HG03135 (cell line): ENCODE measurements around the gene VPS13D.
"Not testable (repeated sequence)": the region's sequence is repeated elsewhere in the genome, so short reads cannot be mapped to it uniquely, and the experiment has no call there.

Experiments
- ATAC-seq: cut with Tn5 transposase; IDR thresholded peaks from one replicate; pipeline ENCODE4 v1.9.1; 2021; ENCODE audit warnings: mild to moderate bottlenecking, moderate library complexity; ENCODE audit not compliant: unreplicated experiment

The VPS13D gene

DNA sequence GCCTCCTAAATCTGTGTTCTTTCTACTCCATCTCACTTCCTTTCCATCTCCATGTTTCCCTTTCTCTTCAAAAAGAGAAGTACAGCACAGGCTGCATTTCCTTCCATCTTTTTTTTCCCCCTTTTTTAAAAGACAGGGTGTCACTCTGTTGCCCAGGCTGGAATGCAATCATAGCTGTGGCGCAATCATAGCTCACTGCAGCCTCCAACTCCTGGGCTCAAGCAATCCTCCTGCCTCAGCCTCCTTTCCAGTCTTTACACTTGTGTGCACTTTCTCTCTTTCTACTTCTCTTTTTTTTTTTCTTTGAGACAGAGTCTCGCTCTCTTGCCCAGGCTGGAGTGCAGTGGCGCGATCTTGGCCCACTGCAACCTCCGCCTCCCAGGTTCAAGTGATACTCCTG is 95.1 kb downstream of the VPS13D start:
- not testable (repeated sequence) for ATAC-seq

DNA sequence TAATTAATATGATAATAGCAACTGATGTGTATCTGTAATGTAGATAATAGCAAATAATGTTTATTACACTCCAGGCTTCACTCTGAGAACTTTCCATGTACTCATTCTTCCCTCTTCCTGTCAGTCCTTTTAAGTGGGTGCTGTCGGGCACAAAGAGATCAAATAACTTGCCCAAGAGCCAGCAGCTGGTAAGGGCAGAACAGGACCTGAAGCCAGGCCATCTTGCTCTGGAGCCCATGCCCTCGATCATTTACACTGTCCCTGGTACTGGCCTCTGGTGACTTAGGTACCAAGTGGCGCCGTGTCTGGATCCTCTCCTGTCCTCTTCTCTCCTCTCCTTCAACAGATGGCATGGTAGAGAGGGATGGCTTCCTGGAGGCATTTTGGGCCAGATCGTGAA is 97.2 kb downstream of the VPS13D start:
- no peak for ATAC-seq

DNA sequence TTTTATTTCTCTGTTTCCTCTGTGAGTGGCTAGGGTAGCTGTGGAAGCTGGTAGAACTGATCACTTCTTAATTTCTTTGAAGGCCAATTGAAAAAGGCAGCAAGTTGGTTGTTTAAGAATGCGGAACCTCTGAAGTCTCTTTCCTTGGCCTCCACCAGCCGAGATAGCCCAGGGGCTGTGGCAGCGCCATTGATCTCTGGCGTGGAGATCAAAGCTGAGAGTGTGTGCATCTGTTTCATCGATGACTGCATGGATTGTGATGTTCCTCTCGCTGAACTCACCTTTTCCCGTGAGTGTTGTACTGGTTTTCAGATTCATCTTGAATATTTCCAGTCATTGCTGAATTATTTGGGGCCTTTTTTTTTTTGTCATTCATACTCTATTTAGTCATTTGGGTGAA is 97.7 kb downstream of the VPS13D start:
- ATAC-seq: no peak

DNA sequence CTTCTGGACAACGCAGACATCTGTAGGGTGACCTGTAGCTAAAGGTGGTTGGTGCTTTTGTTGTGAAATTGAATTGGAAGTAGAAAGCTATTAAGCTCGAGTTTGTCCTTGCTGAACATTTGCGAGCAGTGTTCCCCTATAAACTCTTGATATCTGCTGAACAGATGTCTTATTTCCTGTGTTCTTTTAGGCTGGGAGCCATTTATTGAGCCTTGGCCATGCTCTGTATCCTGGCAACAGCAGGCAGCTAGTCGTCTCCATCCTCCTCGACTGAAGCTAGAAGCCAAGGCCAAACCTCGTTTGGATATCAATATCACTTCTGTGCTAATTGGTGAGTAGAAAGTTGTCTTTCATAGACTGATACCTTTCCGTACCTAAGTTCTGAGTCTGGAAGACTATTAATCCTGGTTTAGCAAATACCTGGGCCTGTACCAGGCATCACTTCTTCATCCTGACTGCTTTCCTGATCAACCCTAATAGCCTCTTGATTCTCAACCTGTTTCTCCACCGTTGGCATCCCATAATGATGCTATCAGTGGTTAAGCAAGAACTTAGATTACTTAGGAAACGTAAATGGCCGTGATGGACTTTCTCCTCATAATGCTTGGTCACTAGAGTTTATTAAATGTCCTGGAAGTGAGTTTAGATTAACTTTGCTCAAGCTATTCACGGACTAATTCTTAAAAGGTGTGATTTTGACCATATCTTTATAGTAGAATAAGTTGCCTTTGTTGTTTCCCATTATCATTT is 103.4 kb downstream of the VPS13D start:
- no peak for ATAC-seq

DNA sequence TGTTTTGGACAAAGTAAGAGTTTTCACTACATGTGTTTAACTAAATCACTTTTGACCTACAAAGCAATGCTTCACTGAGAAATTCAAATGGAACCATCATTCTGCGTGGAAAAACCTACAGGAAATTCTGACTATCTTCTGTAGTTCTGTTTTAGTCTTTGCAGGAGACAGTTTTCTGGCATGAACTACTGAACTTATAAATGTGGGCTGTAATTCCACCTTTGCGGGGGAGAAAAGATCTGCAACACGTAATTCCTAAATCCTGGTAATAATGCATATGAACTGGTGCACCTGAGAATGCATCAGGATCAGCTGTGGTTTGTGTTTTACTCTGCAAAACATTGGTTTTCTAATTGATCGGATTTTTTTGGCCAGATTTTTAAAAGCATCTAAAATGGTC is 106.0 kb downstream of the VPS13D start:
- no peak for ATAC-seq

DNA sequence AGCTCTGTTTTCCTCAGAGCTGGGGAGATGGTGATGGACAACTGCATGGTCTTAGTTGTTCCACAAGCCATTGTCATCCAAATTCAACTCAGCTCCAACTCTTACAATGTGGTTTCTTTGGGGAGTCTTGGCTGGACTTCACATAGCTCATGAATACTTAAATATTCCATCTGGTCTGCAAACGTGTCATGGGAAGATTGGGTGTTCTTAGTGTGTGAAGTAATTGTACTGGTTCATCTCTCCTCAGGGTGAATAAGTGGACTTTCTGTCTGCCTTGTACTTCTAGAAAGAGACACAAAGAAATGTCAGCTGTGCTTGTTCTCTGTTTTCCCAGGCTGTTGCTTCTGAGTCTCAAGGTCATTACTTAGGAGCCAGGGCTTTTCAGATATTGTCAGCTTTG is 106.6 kb downstream of the VPS13D start:
- ATAC-seq: no peak

DNA sequence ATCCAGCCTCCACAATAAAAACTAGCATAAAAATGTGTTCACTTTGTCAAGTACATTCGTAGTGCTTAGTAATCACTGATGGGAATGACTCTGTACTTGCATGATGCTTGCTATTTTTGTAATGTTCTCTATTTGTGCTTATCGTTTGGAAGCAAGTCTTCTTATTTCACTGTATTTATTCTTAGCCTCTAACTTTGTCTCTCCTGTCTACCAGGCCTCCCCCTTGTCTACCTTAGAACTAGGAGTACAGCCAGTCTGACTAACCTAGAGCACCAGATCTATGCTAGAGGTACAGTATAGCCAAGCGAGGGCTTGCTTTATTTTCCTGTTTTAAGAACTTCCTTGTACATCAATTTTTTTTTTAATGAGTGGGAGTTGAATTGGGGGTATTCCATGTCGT is 108.2 kb downstream of the VPS13D start:
- no peak for ATAC-seq

DNA sequence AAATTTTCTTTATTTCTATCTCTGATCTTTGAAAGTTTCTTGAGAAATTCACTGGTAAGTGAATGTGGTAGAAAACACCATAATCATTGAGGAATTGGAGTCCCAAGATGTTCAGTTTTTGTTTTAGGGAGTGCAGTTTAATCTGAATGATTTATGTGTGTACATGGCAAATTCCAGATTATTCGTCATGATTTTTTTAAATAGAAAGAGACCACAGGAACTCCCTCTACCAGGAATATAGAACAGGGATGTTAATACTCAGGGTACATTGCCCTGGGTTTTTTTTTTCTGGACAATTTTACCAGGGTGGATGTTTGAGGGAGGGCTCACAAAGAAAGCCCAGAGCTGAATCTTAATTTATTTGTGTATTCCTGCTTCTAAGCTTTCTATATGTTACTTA is 109.0 kb downstream of the VPS13D start:
- no peak for ATAC-seq

DNA sequence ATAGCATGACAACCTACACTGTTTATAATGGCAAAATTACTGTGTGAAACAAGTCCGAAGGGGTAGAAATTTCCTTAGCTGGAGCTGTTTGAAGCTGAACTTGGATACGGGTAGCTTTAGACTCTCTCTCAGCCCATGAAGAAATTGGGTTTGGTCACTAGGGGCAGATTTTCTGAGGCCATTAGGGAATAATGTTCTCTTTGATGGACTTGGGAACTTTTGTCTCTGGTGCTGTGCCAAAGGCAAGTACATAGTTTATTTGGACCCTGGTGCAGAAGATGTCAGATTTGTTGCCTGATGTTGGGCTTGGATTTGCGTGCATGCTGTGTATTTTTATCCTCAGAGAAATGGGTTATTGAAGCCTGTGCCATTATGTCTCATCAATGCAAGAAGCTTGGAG is 109.6 kb downstream of the VPS13D start:
- no peak for ATAC-seq

DNA sequence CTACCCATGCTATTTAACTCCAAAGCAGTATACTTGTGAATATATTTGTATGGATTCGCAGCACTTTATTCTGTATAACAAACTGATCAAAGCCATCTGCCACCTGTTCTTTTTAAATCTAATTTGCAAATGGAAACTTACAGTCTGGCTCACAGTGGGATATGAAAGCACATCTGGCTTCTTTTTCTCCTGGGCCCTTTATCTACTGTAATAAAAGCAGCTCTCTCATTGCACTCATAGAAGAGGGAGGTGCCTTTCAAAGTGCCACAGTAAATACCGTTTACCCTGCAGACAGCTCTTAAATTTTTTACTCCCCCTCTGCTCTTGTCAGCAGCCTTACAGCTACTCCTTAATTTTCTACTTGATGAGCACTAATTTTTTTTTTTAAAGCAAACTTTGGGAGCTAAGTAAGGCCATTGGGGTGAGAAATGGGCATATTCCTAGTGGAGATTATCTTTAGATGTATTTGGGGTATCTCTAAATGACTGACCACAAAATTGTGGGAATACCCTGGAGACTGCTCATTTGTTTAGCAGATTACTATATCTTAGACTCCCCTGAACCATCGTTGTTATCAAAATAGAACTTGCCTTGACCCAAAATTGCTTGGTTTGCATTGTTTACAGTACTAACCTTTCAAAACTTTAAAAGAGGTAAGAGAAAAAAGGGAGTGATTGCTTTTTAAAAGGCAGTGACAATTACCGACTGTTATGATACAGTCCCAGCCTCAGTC is 110.1 kb downstream of the VPS13D start:
- ATAC-seq: no peak

DNA sequence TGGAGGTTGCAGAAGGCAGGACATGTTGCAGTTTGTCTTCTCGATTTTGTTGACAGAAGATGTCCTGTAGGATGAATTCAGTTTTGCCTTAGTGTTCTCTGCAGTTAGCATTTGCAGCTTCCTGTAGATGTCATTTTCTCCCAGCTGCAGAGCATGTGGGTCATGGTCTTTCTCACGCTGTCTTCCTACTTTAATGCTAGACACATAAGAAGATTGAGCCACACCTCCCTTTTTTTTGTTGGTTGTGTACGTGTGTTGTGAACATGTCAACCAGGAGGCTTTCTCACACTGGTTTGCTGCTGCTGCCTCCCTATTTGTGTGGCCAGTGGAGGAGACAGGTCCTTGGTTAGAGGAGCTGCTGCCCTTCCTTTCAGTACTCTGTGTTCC is 110.7 kb downstream of the VPS13D start:
- no peak for ATAC-seq

DNA sequence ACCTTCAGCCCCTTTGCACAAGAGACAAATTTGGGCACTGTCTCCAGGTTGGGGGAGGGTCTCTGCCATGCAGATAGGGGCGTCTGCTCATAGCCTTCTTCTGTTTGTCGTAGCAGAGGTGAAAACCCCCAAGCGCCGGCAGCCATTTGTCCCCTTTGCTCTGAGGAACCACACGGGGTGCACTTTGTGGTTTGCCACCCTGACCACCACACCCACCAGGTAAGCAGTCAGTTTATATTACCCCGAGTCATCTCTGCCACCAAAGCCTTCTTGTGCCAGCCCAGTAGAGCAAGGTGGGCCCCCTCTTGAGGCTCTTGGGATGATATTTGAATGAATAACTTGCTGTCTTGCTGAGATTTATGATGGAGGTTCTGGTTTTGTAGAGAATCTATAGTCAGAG is 111.8 kb downstream of the VPS13D start:
- ATAC-seq: no peak

DNA sequence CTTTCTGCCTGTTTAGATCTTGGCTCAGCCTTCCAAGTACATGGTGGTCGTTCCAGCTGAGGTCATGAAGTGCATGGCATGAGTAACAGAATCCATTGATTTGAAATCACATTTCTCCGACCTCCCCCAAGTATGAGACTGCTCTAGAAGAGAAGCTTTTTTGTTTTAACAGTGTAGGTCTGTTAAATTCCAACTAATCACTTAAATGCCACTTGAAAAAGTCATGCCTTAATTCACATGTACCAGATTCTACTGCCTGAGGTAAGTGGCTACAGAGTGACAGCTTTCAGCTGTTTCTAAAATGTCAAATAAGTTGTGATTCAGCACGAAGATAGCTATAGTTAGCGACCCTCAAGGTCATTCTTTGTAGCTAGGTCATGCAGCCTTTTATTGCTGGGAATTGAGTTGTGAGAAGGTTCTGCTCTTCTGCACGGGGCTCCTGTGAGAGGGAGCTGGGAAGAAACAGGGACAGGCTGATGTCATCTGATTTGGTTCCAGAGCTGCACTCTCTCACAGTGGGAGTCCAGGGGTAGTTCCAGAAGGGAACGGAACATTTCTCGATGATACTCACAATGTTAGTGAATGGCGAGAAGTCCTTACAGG is 112.7 kb downstream of the VPS13D start:
- ATAC-seq: no peak

DNA sequence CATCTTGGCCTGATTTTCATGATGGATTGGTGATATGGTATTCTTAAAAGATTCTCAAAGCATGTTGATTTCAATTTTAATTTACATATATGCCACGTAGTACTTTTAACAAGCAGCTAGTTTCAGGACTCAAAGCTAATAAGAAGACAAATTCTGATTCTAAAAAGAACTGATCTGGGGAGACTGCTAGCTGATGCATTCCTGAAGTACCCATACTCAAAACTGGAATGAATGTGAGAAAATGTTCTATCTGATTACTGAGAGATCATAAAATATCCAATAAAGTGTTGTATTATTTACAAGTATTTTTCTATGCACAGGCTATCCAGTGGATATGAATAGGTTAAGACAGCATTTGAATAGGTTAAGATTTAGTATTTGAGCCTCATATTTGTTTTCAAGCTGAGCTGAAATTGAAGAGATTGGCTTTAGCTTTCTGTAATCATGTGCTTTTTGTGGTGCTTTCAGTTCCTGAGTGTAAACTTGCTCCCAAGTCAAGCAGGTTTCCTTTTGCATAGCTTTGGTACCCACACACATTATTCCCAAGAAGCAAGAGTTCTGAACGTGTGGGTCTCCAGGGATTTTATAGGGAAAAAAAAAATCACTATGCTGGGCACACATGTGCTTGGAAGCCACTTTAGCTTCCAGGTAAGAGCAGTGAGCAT is 114.1 kb downstream of the VPS13D start:
- ATAC-seq: no peak

DNA sequence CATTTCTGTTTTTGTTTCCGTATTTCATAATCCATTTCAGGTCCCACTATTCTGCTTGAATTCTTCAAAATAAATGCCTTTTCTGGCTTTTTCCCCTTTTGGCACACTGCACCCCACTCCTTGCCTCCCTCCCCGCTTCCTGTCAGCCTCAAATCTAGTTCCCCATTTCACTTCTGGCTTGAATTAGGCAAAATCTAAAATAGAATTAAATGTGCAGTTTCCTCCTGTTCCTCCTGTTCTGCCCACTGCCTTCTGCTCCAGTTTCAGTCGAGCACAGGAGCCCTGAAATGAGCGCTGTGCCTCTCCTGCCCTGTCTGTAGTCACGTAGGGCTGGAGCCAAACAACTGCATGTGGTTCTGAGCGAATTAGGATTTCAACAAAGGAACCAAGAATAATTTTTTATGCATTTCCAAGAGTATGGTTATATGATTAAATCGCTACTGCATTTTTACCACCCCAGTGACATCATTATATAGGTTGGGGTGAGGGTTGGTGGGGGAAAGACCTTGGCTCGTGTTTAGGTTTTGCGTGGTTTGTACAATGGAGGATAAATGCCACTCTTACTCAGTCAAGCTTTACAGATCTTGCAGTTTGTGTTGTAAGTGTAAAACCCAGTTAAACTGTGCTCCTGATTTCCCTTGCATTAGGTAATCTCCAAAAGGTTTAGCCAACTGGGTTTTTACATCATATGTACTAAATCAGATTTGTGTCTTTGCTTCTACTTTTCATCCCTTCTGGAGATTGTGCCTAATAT is 114.9 kb downstream of the VPS13D start:
- ATAC-seq: no peak

DNA sequence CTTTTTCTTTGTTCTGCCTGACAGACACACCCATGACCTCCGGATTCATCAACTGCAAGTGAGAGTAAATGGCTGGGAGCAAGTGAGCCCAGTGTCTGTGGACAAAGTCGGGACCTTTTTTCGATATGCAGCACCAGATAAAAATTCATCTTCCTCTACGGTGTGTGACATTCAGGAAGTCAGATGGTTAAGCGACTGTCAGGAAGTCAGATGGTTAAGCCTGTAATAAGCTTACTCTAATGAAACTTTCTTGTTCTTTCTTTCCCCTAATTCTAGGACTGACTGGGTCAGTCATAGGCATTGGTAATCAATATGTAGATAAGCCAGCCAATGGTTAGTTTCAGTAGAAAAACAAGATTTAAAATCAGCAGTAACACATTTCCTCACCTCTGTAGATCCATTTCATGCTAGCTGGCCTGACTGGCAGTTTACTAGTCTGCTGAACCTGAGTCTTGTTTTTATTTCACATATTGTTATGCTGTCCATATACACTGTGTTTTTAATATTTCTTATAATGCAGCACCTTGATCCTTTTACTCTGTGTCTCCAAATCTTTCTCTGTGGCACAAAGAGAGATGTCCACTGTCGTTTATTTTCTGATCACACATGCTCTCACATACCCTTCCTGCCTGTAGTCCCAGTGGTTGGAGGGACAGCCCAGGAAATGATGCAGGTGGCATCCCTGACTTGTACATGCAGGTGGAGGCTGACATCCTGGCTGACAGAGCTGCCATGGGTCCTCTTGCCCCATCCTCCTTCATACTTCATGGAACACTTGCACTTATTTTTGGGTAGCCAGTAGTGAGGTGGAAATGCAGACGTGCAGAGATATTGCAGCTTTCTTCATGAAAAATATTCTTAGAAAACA is 115.8 kb downstream of the VPS13D start:
- ATAC-seq: no peak

DNA sequence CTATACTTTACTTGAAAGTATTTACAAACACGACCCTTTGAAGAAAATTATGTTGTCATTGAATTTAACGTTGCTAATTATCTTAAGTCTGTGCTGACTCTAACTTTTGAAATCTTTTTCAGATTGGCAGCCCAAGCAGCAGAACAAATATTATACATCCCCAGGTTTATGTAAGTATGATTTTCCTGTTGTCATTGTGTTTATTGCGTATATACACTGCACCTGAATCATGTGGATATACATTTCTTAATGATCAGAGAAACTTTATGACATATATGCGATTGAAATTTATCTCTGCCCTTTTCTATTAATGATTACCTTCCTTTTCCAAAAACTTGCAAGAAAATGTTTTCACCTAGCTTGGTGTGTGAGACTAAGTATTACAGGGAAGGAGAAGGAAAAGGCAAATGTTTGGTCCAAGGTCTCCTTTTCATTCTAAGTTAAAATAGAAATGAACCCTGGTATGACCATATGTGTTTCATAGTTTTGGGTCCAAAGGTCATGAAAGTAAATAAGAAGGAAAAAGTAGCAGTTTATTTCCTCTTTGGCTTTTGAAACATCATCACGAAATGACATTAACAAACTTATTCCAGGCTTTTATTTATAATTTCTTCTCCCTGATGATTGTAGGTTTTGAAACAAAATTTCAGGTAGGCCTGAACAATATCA is 116.8 kb downstream of the VPS13D start:
- ATAC-seq: no peak

DNA sequence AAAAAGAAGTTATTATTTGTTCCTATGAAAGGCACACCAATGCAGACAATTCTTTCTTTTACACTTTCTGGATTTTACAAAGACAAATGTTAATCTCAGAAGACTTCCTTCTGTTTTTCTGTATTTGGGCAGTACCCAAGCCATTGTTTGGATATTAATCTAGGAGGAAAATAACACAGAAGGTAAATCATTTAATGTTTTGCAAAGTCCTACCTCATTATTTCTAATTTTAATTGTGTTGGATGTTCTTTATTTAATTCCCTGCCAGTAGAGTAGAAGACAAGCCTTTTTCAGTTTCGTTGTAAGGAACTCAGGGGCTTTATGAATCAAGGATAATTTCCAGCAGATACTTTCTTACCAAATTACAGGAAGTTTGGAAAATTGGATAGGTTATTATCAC is 118.3 kb downstream of the VPS13D start:
- ATAC-seq: no peak

DNA sequence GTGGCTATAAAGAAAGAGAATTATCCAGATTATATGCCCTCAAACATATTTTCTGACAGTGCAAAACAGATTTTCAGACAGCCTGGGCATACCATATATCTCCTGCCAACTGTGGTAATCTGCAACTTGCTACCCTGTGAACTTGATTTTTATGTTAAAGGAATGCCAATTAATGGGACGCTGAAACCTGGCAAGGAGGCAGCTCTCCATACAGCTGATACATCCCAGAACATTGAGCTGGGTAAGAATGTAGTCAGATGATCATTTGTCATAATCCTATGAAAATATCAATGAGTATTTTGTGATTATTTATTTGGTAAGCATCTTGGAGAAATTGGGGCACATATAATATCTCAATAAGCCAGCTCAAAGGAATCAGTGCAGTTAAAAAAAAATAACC is 124.2 kb downstream of the VPS13D start:
- no peak for ATAC-seq
